Activated CD4-positive, alpha-beta T cell treated with anti-CD3 and anti-CD28 coated beads, Interleukin-2, amount 50 U/mL, for 16 hours (primary cell): ENCODE results near the gene CAMK2N1.

Experiments used
- DNase-seq: peaks from one replicate; pipeline ENCODE4 v3.0.0-alpha.2; 2020

Gene CAMK2N1

DNA sequence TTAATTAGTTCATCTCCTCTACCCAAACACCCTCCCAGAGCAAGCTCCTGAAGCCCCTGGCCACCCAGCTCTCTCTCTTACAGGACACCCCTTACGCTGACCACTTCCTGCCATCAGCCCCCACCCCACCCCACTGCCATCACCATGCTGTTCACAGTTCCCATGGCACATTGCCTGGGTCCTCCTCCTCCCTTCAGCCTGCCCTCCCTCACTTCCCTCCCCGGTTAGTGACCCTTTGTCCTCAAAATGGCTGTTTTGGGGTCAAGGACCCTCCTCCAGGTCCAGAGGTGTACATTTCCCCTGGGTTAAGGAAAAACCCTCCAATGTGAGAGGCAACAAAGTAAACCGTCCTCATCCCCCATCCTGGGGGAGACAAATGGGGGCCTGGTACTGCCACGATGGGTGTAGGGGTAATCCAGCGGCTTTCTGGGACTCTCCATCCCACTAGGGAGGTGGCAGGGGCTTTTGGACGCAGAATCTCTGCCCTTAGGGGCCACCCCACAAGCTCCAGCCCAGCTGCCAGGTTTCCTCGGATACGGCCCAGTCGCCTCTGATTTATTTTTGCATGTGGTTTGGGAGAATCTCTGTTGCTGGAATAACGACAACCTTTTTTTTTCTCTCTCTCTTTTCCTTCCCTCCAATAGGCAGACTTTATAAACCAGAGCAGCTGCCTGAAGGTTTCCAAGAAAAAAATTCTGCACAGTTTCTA is 8.5 kb downstream of the CAMK2N1 start:
- no peak for DNase-seq

DNA sequence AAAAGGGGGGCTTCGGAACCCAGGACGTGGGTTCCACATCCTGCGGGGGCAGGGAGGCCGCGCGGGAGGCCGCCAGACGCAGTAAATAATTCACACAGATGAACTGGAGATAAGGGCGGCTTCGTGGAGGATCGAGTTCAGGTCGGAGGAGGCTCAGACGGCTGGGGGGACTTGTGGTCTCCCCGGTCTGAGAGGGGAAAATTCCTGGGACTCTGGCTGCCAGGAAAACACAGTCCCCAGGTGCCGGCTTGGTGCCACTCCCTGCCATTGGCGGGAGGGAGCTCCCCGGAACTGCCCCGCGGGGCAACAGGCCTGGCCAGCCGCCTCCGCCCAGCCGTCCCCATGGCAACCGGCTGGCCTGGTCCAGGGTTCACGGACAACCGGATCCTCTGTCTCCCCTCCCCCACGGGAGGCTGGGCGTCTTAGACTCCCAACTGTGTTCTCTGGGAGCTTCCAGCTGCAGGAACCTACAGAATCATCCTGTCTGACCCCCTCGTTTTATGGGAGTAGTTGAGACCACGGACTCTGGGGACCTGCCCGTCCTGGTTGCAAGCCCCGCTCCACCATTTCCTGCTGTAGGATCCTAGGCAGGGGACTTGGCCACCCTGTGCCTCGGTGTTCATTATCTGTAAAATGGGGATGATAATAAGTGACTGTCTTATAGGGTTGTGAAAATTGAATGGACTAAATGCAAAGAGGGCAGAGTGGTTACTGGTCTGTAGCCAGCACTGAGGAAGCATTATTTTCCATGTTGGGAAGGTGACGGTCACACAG is 9.6 kb downstream of the CAMK2N1 start:
- no peak for DNase-seq

DNA sequence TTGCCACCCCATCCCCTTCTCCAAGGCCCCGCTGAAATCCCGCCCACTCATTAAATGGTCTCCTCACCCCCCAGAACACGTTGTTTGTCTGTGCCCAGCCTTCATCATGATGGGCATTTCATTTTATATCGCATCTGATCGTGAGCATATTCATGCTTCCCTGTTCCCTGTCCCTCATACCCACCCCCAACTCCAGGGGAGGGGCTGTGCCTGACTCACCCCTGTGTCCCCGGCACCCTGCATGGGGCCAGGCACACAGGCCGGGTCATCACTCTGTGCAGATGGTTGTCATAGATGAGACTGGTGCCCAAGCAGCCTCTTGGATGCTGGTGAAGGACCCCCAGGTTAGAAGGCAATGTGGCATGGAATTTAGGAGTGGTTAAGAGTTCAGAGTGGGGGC is 11.0 kb downstream of the CAMK2N1 start:
- DNase-seq = no peak

DNA sequence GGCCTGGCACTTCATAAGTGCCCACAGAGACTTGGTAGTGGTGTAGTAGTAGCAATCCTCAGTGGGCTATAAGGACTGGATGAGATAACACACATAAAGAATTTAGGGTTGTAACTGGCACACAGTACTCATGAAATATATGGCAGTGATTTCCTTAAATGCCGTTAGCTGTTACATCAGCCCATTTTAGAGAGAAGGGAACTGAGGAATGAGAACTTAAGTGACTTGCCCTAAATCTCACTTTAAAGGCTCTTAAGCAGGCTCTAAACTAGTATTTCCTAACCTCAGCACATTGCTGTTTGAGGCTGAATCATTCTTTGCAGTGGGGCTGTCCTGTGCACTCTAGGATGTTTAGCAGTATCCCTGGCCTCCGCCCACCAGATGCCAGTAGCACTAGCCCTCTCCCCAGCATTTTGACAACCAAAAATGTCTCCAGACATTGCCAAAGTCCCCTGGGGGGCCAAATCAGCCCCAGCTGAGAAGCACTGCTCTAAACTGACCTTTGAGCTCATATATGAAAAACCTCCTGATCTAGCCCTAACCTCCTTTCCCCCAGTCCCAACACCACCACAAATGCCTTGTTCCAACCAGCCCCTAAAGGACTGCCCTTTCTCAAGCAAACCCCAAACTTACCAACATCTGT is 11.6 kb downstream of the CAMK2N1 start:
- no peak for DNase-seq

DNA sequence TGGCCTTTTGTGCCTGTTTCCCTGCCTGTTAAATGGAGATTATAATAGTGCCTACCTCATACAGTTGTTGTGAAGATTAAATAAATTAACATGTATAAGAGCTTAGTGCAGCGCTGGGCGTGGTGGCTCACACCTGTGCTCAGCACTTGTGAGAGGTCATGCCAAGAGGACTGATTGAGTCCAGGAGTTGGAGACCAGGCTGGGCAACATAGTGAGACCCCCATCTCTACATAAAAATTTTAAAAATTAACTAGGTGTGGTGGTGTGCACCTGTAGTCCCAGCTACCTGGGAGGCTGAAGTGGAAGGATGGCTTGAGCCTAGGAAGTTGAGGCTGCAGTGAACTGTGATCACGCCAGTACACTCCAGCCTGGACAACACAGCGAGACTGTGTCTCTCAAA is 12.1 kb downstream of the CAMK2N1 start:
- DNase-seq = no peak

DNA sequence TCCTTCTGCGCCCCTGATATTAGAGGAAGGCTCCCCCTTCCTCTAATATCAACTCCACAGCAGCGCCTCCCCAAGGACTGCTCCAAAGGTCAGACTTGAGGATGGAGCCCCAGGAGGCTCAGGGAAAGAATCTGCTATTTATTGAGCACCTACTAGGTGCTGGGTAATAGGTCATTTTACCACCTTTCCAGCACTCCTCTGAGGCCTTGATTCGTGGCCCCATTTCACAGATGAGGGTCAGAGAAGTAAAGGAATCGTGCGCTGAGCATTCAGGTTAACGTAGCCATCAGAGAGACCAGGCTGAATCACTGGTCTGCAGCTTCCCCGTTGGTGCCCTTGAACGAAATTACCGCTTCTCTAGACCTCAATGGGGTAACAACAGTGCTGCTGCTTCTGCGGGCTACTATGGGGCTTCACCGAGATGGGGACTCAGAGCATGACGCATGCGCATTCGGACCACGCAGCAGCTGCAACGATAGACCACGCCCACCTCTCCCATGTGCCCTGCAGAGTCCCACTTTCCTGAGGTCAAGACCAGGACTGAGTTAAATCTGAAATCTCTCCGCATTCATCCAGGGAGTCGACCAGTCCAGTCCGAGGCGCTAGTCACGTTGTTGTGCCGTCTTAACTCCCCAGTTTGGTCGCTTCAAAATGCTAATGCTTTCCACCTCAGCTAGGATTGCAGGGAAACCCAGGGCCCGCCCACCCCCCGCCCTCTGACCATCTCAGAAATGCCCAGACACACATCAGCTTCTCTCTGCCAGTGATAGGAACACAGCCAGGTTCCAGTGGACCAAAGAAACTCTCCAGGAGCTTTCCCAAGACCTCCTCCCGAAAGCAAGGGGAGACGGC is 12.9 kb downstream of the CAMK2N1 start:
- DNase-seq = peak; percentile 42

DNA sequence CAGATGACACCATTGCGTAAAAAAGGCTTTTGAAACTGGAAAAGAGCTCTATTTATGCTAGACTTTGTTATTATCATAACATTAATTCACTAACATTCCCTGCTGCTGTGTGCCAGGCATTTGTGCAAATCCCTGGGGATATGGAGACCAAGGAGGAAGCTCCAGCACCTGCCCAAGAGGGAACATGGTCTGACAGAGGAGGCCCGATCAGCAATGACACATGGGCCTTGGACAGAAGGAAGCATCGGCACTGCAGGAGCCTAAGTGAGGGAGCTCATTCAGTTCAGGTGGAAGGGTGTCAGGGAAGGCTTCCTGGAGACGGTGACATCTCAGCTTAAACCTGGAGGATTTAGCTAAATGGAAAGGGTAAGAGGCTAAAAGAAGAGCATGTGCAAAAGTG is 13.9 kb downstream of the CAMK2N1 start:
- no peak for DNase-seq

DNA sequence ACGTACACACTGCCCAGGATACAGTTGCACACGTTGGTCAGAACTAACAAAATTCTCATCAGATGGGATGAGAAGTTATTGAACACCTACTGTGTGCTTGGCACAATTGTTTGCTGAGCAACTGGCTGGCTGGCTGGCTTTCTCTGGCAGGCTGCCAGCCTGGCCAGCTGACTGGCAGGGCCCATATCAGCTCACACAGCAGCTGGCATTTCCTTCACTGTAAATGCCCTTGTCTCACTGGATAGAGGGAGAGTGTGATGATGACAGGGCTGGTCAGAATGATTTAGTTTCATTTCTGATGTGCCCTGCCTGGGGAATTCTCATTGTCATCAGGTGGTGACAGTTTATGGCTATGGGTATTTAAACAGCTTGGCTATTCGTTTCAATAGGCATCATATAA is 15.8 kb downstream of the CAMK2N1 start:
- DNase-seq = no peak

DNA sequence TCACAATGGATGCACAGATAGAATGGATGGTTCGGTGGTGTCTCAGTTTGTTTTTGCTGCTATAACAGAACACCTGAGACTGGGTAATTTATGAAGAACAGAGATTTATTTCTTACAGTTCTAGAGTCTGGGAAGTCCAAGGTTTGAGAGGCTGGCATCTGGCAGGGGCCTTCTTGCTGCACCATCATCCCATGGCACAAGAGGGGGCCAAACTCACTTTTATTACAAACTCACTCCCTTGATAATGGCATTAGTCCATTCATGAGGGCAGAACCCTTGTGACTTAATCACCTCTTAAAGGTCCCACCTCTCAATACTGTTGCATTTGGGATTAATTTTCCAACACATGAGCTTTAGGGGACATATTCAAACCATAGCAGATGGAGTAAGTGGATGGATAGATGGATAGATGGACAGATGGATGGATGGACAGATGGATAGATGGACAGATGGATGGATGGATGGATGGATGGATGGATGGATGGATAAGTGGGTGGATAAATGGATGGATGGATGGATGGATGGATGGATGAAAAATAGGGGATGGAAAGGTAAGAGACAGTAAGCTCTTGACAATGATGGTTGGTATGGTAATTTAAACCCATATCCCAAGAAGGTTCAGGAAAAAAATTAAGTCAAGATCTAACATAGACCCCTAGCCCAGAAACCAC is 16.5 kb downstream of the CAMK2N1 start:
- no peak for DNase-seq

DNA sequence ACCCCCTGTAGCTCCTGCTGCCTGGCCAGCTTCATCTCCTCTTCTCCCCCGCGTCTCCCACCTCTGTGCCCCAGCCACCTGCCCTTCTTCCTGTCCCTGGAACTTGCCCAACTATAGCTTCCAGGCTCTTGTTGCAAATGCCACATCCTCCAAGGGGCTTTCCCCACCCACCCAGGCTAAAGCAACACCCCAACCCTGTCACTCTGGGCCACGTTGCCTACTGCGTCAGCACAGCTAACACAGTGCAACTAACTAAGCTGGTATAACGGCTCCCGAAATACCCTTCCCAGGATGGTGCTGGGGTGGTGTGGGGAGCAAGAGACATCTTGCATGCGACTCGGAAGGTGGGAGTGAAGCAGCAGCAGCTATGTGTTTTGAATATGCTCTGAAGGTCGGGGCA is 19.7 kb downstream of the CAMK2N1 start:
- DNase-seq = no peak

DNA sequence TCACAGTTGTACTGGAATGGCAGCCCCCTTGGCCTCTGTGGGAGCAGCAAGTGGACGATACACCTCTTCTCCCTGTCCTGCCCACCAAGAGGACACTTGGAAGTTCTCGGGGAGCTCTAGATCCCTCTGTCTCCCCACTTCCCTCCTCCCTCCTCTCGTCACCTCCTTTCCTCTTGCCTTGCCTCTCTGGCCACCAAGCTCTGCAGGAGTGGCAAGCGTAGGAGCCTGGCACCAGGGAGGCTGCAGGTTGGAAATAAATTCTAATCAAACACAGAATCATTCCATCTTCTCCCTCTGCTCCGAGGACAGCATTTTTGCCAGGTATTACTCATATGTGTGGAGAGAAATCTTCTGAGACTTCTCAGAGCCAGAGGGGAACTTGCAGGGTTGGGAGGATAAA is 20.8 kb downstream of the CAMK2N1 start:
- no peak for DNase-seq

DNA sequence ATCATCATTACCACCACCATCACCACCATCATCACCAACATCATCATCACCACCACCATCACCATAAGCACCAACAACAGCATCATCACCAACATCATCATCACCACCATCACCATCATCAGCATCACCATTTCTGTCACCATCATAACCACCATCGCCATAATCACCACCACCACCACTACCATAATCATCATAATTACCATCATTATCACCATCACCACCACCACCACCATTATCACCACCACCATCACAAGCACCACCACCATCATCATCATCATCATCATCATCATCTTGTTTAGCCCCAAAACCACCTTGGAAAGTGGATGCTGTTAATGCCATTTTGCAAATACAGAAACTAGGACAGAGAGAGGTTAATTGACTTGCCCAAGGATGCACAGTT is 22.5 kb downstream of the CAMK2N1 start:
- no peak for DNase-seq

DNA sequence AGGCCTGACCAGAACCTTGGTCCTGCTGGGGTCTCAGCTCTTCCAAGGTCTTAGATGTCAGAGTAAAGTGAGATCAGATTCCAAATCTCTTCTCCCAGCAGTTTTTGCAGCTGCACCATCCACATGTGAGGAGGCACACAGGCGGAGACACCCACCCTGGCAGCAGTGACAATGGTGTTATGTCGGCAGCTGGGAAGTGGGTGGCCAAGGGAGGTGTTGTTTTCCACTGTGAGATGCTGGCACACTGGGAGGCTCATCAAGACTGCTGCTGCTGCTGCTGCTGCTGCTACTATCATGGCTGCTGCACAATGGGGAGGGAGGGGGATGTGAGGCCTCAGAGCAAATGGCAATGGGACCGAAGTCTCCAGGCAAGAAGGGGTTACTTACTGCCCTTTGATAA is 23.6 kb downstream of the CAMK2N1 start:
- no peak for DNase-seq

DNA sequence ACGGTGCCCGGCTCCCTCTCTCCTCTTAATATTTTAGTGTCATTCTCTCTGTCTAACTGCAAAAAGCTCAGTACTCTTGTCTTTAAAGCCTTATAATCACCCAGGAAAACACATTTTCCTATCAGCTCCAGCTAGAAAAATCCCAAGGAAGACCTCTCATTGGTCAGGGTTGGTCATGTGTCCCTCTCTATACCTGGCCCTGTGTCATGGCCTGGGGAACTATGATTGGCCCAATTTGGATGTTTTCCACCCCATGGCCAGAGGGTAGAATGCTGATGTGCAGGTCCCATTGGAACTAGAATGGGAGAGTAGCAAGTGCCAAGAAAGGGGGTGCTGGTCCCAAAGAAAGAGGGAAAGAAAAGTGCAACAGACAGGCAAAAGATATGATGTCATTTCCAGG is 27.3 kb downstream of the CAMK2N1 start:
- no peak for DNase-seq

DNA sequence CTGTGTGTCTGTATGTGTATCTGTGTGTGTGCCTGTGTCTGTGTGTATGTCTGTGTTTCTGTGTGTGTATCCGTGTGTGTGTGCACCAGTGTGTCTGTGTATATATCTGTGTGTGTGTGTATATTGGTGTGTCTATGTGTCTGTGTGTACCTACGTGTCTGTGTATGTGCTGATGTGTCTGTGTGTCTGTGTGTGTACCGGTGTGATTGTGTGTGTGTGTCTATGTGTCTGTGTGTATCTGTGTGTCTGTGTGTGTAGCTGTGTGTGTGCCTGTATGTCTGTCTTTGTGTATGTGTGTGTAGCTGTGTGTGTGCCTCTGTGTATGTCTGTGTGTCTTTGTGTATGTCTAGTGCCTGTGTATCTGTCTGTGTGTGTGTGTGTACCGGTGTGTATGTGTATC is 32.0 kb downstream of the CAMK2N1 start:
- no peak for DNase-seq

DNA sequence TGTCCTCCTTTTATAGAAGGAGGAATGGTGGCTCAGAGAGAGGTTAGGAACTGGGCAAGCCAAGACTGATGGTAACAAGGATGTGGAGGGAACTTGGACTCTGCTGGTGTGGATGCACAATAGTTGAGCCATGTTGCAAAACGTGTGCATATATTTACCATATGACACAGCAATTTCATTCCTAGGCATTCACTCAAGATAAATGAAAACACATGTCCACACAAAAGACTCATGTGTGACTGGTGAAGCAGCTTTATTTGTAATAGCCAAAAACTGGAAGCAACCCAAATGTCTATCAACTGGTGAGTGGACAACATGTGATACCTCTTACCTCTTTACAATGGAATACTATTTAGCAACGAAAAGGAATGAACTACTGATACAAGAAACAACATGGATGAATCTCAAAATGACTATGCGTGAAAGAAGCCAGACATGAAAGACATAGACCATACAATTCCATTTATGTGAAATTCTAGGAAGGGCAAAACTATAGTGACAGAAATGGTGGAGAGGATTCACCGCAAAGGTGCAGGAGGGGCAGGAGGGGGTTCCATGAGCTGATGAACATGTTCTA is 36.2 kb downstream of the CAMK2N1 start:
- DNase-seq = no peak

DNA sequence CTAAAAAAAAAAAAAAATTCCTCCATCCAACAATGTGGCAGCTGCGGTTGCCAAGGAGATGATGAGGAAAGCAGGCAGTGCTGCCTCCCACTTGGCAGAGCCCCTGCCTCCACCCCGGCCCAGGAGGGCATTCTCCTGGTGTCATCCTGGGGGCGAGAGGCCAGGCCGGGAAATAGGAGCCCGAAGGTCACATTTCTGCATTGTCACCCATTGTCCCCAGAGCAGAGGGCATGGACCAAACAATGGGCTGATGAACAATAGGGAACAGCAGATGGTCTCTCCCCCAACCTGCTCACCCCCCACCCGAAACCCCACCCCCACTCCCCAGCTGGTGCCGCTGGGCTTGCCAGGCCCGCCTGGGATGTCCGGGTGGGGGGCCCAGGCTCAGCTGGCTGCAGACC is 37.3 kb downstream of the CAMK2N1 start:
- DNase-seq = no peak

DNA sequence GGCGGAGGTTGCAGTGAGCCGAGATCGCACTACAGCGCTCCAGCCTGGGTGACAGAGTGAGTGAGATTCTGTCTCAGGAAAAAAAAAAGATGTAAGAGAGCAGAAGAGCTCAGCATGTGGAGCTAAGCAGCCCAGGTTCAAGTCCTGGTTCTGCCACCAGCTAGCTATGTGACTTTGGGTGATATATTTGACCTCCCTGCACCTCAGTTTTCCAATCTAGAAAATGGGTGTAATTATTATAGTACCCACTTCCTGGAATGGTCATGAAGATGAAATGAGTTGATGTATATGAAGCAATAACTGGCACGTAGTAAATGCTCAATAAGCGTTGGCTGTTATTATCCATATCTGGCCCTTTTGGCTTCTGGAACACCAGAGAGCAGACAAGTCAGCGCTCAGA is 38.2 kb downstream of the CAMK2N1 start:
- DNase-seq = no peak

DNA sequence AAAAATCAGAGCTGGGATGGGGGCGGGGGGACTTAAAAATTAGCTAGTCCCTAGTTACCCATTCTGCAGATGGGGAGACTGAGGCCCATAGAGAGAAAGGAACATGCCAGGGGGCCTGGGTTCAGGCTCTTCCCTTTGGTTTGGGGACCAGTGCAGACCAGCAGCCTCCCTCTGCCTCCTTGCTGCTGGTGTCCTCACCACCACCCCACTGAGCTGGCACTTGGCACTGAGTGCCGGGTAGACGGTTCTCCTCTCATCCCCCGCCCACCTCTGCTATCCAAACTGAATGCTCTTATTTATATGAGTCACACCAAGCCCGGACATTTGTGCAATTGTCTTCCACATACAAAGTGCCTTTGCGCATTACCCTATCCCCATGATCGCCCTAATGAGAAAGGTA is 39.2 kb downstream of the CAMK2N1 start:
- no peak for DNase-seq

DNA sequence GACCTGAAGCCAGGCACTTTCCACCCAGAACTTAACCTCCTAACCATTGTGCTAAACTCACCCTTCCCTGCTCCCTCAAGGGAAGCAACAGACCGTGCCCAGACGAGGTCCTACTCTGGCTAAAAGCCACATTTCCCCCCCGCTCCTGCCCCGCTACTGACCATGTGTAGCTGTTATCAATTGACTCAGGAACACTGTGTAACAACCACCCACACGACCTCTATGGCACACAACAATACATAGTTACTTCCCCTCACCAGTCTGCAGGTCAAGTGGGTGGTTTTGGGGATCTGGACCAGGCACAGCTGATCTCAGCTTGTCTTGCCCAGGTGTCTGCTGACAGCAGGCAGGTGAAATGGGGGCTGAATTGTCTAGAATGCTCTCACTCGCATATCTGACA is 40.1 kb downstream of the CAMK2N1 start:
- no peak for DNase-seq

DNA sequence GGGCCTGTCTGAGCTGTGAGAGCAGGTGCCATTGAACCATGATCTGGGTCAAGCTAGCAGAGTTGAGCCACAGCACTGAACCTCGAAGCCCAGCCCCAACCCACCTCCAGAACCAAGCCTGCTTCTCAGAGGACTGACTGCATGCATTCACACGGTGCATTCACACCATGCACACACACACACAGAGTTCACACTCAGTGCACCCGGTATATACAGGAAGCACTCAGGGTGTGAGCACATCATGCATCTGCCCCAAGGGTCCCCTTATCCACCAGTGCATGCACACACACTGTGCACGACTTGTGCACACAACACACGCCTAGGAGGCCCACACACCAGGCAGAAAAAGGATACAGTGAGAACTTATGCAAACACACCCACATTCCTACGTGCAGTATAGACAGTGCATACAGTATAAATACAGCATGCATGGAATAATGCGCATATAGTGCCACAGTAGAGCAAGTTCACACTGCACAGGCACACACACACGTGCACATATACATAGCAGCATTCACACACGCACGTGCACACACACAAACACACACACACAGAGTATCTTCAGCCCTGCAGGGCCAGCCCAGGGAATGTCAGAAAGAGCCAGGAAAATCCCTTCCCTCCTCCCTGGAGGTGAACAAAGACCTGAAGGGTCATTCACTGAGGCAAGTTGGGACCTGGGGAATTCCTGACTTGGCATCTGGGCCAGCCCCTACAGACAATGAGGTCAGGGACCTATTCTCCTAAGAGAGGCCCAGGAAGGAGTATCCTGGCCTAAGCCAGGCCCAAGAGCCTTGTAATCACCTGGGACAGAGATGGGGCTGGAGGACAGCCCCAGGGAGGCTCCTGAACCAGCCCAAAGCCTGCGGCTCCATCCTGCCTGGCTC is 42.1 kb downstream of the CAMK2N1 start:
- no peak for DNase-seq
